ENCODE measurements around the gene TSEN15. TPM values are rescaled to one million over a fixed set of nuclear protein-coding genes. Genes with fewer than 3 reads are reported as not detected.
"Not testable (repeated sequence)": the region's sequence is repeated elsewhere in the genome, so short reads cannot be mapped to it uniquely, and the experiment has no call there.

The TSEN15 gene
- total and polyA plus RNA-seq, 3 experiments from 2014 or later: 44.4 to 54.3 (median 44.8) TPM

DNA sequence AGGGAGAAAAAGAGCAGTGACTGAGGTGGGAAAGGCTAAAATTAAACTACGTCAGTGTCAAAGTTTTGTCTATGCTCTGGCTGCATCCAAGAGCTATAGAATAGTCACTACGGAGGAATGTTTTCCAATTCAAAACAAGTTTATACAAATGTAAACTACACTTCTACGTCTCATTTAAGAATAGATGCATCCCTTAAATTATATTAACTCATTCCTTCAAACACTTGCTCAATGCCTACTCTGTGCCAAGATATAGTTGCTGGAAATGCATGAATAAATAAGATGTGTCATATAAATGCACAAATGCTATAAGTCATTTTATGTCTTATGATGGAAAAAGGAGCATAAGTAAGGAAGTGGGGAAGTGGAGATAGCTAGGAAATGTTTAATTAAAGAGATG, 9.8 kb upstream of the TSEN15 start:
- no peaks in the 10 kb centered on the region for H3K9me3 ChIP-seq (ENCODE audit: low read length)
- H3K27me3 ChIP-seq (ENCODE audit: insufficient read depth, low read length, poor library complexity, severe bottlenecking): no peaks in the 10 kb centered on the region
- peaks cover 6 to 14% (median 9%) of the 10 kb centered on the region in 3 donors for H3K4me1 Mint-ChIP-seq
- H3K4me3 ChIP-seq (ENCODE audit: low read length): no peak overlapping the region
- peaks cover 8 to 51% of the 10 kb centered on the region in 2 donors for H3K27me3 Mint-ChIP-seq
- POLR2A ChIA-PET: no interaction called here
- H3K27ac ChIP-seq (ENCODE audit: low read depth, low read length): no peak overlapping the region
- no peak overlapping the region for H3K27ac Mint-ChIP-seq
- peaks cover 8% of the 10 kb centered on the region for H3K4me1 ChIP-seq (ENCODE audit: insufficient read depth, low read length)
- no peaks in the 10 kb centered on the region for H3K36me3 Mint-ChIP-seq
- DNase-seq: no peak
- peaks cover 0 to 4% (median 0%) of the 10 kb centered on the region in 5 donors for H3K9me3 Mint-ChIP-seq
- no peaks in the 10 kb centered on the region for H3K36me3 ChIP-seq (ENCODE audit: insufficient read depth, low read length)
- CTCF ChIA-PET: no interaction called here
- H3K4me3 Mint-ChIP-seq: no peak overlapping the region

DNA sequence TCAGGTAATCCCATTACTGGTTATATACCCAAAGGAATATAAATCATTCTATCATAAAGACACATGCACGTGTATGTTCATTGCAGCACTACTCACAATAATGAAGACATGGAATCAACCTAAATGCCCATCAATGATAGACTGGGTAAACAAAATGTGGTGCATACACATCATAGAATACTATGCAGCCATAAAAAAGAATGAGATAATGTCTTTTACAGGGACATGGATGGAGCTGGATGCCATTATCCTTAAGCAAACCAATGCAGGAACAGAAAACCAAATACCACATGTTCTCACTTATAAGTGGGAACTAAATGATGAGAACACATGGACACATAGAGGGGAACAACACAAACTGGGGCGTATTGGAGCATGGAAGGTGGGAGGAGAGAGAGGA, 8.2 kb upstream of the TSEN15 start:
- POLR2A ChIA-PET; H3K4me1 Mint-ChIP-seq; H3K4me3 ChIP-seq (ENCODE audit: low read length); H3K27ac ChIP-seq (ENCODE audit: low read depth, low read length); H3K9me3 Mint-ChIP-seq; H3K27me3 ChIP-seq (ENCODE audit: insufficient read depth, low read length, poor library complexity, severe bottlenecking); DNase-seq; CTCF ChIA-PET; H3K4me3 Mint-ChIP-seq; H3K27ac Mint-ChIP-seq; H3K36me3 ChIP-seq (ENCODE audit: insufficient read depth, low read length); H3K36me3 Mint-ChIP-seq; H3K4me1 ChIP-seq (ENCODE audit: insufficient read depth, low read length); H3K9me3 ChIP-seq (ENCODE audit: low read length): not testable (repeated sequence)
- peaks cover 13 to 54% of the 10 kb centered on the region in 2 donors for H3K27me3 Mint-ChIP-seq

DNA sequence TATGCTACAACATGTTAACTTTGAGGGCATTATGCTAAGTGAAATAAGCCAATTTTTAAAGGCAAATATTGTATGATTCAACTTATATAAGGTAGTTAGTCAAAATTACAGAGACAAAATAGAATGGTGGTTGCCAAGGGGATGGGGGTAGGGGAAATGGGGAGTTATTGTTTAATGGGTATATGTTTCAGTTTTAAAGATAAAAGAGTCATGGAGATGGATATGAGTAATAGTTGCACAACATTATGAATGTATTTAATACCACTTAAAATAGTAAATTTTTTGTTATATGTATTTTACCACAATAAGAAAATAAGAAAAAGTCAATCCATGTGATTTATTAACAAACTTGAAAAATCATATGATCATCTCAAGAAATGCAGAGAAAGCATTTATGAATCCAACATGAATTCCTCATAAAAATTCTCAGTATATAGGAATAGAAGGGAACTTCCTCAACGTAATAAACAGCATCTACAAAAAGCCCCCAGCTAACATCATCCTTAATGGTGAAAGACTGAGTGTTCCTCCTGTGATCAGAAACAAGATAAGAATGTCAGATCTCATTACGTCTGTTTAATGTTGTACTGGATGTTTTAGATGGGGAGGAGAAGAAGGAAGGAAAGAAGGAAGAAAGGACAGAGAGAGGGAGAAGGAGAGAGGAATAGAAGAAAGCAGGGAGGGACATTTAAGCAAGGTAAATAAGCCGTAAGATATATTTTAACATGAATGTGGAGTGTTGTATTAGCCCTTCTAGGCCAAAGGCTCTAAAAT, 6.7 kb upstream of the TSEN15 start:
- Histone ChIP-seq H3K36me3 (ENCODE audit: insufficient read depth, low read length) (no peaks in the 10 kb centered on the region), H3K27me3 (ENCODE audit: insufficient read depth, low read length, poor library complexity, severe bottlenecking) (no peaks in the 10 kb centered on the region), H3K9me3 (ENCODE audit: low read length) (no peaks in the 10 kb centered on the region), H3K4me3 (ENCODE audit: low read length) (no peak overlapping the region), H3K4me1 (ENCODE audit: insufficient read depth, low read length) (no peaks in the 10 kb centered on the region), H3K27ac (ENCODE audit: low read depth, low read length) (no peak overlapping the region)
- Mint-ChIP-seq H3K27me3 (peaks cover 12 to 46% of the 10 kb centered on the region in 2 donors), H3K4me1 (no peaks in the 10 kb centered on the region), H3K36me3 (no peaks in the 10 kb centered on the region), H3K4me3 (no peak overlapping the region), H3K9me3 (peaks cover 0 to 4% (median 0%) of the 10 kb centered on the region in 5 donors), H3K27ac (no peak overlapping the region)
- no peak for DNase-seq
- POLR2A ChIA-PET: no interaction called here
- CTCF ChIA-PET: no interaction called here

DNA sequence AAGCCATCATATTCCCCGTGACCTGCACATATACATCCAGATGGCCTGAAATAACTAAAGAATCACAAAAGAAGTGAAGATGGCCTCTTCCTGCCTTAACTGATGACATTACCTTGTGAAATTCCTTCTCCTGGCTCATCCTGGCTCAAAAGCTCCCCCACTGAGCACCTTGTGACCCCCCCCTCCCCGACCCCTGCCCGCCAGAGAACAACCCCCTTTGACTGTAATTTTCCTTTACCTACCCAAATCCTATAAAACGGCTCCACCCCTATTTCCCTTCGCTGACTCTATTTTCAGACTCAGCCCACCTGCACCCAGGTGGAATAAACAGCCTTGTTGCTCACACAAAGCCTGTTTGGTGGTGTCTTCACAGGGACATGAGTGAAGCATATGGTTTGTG, 4.0 kb upstream of the TSEN15 start:
- CTCF ChIA-PET; H3K9me3 ChIP-seq (ENCODE audit: low read length); H3K36me3 ChIP-seq (ENCODE audit: insufficient read depth, low read length); POLR2A ChIA-PET; H3K27ac Mint-ChIP-seq; H3K4me3 Mint-ChIP-seq; DNase-seq; H3K9me3 Mint-ChIP-seq; H3K4me3 ChIP-seq (ENCODE audit: low read length); H3K36me3 Mint-ChIP-seq; H3K27me3 ChIP-seq (ENCODE audit: insufficient read depth, low read length, poor library complexity, severe bottlenecking); H3K27ac ChIP-seq (ENCODE audit: low read depth, low read length): not testable (repeated sequence)
- Mint-ChIP-seq H3K4me1 (peaks cover 16 to 24% (median 23%) of the 10 kb centered on the region in 3 donors), H3K27me3 (peaks cover 12 to 25% of the 10 kb centered on the region in 2 donors)
- H3K4me1 ChIP-seq (ENCODE audit: insufficient read depth, low read length): peaks cover 13% of the 10 kb centered on the region

DNA sequence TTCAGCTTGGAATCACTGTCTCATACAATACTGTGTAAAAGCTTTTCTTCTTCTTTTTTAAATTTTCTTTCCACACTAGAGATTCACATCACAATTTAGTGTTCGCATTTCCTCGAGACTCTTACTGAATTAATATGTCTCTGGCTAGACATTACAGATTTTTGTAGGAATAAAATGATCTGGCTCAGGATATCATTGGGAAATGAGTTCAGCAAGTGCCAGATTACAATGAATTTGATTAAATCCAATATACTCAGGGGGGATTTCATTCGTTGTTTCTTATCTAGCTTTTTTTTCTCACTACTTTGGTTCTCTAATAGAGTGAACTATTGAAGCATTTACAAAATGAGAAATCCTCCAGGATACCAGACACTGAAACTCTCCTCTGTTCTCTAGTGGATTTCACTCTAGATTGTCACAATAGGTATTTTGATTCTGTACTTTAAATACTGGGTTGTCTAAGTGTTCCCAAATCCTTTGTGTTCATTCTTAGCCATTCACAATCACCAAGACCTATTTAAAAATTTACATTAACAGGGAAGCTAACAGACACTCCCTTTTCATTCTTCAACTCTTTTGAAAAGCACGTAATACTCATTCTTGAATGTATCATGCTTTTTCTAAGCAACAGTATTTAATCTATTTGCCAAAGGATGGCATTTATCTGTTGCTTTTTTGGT, 2.8 kb upstream of the TSEN15 start:
- H3K4me1 ChIP-seq (ENCODE audit: insufficient read depth, low read length): peaks cover 24% of the 10 kb centered on the region
- Mint-ChIP-seq H3K36me3 (peaks cover 0 to 9% (median 2%) of the 10 kb centered on the region in 3 donors), H3K27ac (no peak overlapping the region), H3K9me3 (no peaks in the 10 kb centered on the region), H3K4me3 (peak overlapping the region in 1 of 7 donors; percentile 48), H3K4me1 (peaks cover 25 to 34% (median 32%) of the 10 kb centered on the region in 3 donors), H3K27me3 (peaks cover 12 to 14% of the 10 kb centered on the region in 2 donors)
- POLR2A ChIA-PET: no interaction called here
- H3K27me3 ChIP-seq (ENCODE audit: insufficient read depth, low read length, poor library complexity, severe bottlenecking): no peaks in the 10 kb centered on the region
- H3K27ac ChIP-seq (ENCODE audit: low read depth, low read length): no peak overlapping the region
- DNase-seq: no peak
- CTCF ChIA-PET: no interaction called here
- no peaks in the 10 kb centered on the region for H3K36me3 ChIP-seq (ENCODE audit: insufficient read depth, low read length)
- no peak overlapping the region for H3K4me3 ChIP-seq (ENCODE audit: low read length)
- H3K9me3 ChIP-seq (ENCODE audit: low read length): no peaks in the 10 kb centered on the region

DNA sequence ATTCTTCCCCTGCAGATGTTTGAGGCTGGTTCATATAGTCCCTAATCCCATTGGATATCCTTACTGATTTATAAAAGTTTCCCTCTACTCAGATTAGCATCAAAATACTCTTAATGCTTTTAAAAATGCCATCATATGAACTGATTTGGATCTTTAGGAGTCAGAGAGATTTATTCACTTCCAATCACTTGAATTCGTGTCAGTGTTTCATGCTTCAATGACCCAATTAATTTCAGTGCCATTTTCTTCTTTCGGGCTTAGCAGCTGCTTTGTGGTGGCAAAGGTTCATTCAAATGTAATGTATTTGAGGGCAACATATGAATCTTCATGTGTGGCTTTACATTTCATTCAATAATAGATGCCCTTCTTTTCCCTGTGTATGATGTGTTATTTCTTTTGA, 2.2 kb upstream of the TSEN15 start:
- peak overlapping the region in 1 of 8 donors; percentile 19 for H3K27ac Mint-ChIP-seq
- H3K4me3 ChIP-seq (ENCODE audit: low read length): no peak overlapping the region
- peaks cover 29% of the 10 kb centered on the region for H3K4me1 ChIP-seq (ENCODE audit: insufficient read depth, low read length)
- H3K36me3 Mint-ChIP-seq: peaks cover 0 to 10% (median 2%) of the 10 kb centered on the region in 3 donors
- H3K36me3 ChIP-seq (ENCODE audit: insufficient read depth, low read length): no peaks in the 10 kb centered on the region
- H3K9me3 Mint-ChIP-seq: no peaks in the 10 kb centered on the region
- no peak overlapping the region for H3K27ac ChIP-seq (ENCODE audit: low read depth, low read length)
- H3K9me3 ChIP-seq (ENCODE audit: low read length): no peaks in the 10 kb centered on the region
- peak overlapping the region in 1 of 7 donors; percentile 48 for H3K4me3 Mint-ChIP-seq
- no peaks in the 10 kb centered on the region for H3K27me3 ChIP-seq (ENCODE audit: insufficient read depth, low read length, poor library complexity, severe bottlenecking)
- CTCF ChIA-PET: no interaction called here
- DNase-seq: no peak
- POLR2A ChIA-PET: no interaction called here
- H3K4me1 Mint-ChIP-seq: peaks cover 30 to 40% (median 38%) of the 10 kb centered on the region in 3 donors
- peaks cover 12 to 13% of the 10 kb centered on the region in 2 donors for H3K27me3 Mint-ChIP-seq

DNA sequence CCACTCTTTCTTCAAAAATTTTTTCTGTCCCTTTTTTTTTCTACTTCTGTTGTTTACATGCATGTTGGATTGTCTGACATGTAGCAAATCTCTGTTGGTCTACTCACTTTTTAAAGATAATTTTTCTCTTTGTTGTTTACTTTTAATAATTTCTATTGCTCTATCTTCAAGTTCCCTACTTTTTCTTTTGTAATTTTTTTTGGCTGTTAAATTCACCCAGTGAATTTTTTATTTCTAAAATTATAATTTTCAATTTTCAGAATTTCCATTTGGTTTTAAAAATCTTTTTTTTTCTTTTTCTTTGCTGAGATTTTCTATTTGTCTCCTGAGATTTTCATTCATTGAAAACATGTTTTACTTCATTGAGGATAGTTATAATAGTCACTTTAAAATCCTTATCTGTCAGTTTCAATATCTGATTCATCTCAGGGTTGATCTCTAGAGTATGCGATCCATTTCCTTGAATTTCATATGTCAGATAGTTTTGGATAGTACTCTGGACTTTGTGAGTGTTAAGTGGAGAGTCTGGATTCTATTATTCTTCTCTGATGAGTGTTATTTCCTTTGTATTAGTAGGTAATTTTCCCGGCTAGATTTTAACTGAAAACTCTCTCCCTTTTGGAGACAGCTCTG, 1.6 kb upstream of the TSEN15 start:
- CTCF ChIA-PET: interaction anchor here (2.1 kb wide), 1 partner anchor 94 kb away, joined by 16 read pairs; no protein-coding TSS in a partner anchor
- H3K4me1 Mint-ChIP-seq: peaks cover 31 to 45% (median 45%) of the 10 kb centered on the region in 3 donors

DNA sequence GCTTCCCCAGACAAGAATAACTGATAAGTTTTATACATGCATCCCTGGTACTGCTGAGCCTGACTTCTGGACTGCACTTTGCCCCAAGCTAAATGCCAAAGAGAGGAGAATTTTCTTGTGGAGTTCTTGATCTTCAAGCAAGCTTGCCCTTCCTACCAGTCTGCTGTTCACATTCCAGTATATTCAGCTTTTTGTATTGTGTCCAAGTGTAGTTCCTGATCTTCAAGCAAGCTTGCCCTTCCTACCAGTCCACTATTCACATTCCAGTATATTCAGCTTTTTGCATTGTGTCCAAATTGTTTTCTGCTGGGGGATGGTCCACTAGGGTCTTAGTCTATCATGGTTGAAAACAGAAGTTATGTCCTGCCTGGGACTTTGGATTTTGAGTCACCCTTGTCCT, 894 bp upstream of the TSEN15 start:
- Mint-ChIP-seq H3K36me3 (peaks cover 5 to 19% (median 7%) of the 10 kb centered on the region in 3 donors), H3K27ac (peak overlapping the region; percentile 89 to 98 (median 96)), H3K27me3 (peaks cover 12 to 13% of the 10 kb centered on the region in 2 donors), H3K9me3 (no peaks in the 10 kb centered on the region), H3K4me1 (peaks cover 34 to 49% (median 48%) of the 10 kb centered on the region in 3 donors), H3K4me3 (peak overlapping the region; percentile 91 to 99 (median 98))
- no peak overlapping the region for H3K27ac ChIP-seq (ENCODE audit: low read depth, low read length)
- POLR2A ChIA-PET: no interaction called here
- CTCF ChIA-PET: interaction anchor here (1.0 to 2.1 kb wide), 4 partner anchors 36 to 395 kb away, joined by 3 to 16 read pairs (median 4); no protein-coding TSS in a partner anchor
- peak overlapping the region; percentile 70 for H3K4me3 ChIP-seq (ENCODE audit: low read length)
- H3K4me1 ChIP-seq (ENCODE audit: insufficient read depth, low read length): peaks cover 29% of the 10 kb centered on the region
- H3K27me3 ChIP-seq (ENCODE audit: insufficient read depth, low read length, poor library complexity, severe bottlenecking): no peaks in the 10 kb centered on the region
- DNase-seq: no peak
- H3K9me3 ChIP-seq (ENCODE audit: low read length): no peaks in the 10 kb centered on the region
- H3K36me3 ChIP-seq (ENCODE audit: insufficient read depth, low read length): no peaks in the 10 kb centered on the region

More for the DNA sequence above, 1.6 kb upstream of the TSEN15 start:
- H3K9me3 ChIP-seq (ENCODE audit: low read length): no peaks in the 10 kb centered on the region
- Mint-ChIP-seq H3K9me3 (no peaks in the 10 kb centered on the region), H3K36me3 (peaks cover 3 to 15% (median 3%) of the 10 kb centered on the region in 3 donors), H3K4me3 (peak overlapping the region; percentile 20 to 99 (median 66)), H3K27ac (peak overlapping the region in 5 of 8 donors; percentile 27 to 95 (median 76)), H3K27me3 (peaks cover 12 to 13% of the 10 kb centered on the region in 2 donors)
- POLR2A ChIA-PET: no interaction called here
- no peak overlapping the region for H3K27ac ChIP-seq (ENCODE audit: low read depth, low read length)
- H3K27me3 ChIP-seq (ENCODE audit: insufficient read depth, low read length, poor library complexity, severe bottlenecking): no peaks in the 10 kb centered on the region
- peaks cover 29% of the 10 kb centered on the region for H3K4me1 ChIP-seq (ENCODE audit: insufficient read depth, low read length)
- no peaks in the 10 kb centered on the region for H3K36me3 ChIP-seq (ENCODE audit: insufficient read depth, low read length)
- no peak overlapping the region for H3K4me3 ChIP-seq (ENCODE audit: low read length)
- no peak for DNase-seq
